ENCODE measurements around the gene TUBB.

DNA sequence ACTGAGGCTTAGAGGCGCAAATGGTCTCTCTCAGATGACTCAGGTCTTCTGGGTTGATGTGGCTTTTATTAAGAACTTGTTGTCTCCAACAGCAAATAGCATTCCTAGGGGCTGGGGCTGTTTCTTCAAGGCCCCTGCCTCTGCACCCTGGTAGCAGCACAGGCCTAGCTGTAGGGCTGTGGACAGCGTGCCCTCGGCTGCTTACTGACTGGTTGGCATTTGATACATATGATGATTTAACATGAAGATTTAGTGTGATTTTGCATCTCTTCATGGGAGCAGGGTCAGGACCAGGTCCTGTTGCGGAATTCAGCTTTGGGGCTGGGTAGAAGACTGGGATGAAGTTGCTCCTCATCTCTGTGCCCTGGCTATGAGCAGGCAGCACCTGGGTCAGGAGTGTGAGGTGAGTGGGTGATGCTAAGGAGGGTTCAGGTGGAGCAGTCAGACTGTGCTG, 48.5 kb downstream of the TUBB start:
- no peak for TF ChIP-seq POLR2A (IDR thresholded peaks at IDR 0.05; ENCODE audit: extremely low read depth, insufficient read length)
- TF ChIP-seq, protein P1, sequence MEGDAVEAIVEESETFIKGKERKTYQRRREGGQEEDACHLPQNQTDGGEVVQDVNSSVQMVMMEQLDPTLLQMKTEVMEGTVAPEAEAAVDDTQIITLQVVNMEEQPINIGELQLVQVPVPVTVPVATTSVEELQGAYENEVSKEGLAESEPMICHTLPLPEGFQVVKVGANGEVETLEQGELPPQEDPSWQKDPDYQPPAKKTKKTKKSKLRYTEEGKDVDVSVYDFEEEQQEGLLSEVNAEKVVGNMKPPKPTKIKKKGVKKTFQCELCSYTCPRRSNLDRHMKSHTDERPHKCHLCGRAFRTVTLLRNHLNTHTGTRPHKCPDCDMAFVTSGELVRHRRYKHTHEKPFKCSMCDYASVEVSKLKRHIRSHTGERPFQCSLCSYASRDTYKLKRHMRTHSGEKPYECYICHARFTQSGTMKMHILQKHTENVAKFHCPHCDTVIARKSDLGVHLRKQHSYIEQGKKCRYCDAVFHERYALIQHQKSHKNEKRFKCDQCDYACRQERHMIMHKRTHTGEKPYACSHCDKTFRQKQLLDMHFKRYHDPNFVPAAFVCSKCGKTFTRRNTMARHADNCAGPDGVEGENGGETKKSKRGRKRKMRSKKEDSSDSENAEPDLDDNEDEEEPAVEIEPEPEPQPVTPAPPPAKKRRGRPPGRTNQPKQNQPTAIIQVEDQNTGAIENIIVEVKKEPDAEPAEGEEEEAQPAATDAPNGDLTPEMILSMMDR (IDR thresholded peaks at IDR 0.05; ENCODE audit: low read depth, low read length) = no peak
- TF ChIP-seq, protein P2, sequence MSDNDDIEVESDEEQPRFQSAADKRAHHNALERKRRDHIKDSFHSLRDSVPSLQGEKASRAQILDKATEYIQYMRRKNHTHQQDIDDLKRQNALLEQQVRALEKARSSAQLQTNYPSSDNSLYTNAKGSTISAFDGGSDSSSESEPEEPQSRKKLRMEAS (IDR thresholded peaks at IDR 0.05; ENCODE audit: low read depth, low read length) = no peak
